DOHH2 (cell line): ENCODE results near the gene THYN1.

ENCODE experiments used
- H3F3A ChIP-seq: fragments of 200-600 bp; sonication (generic), shearing (Covaris generic); 2 replicates; pipeline ENCODE4 v1.6.0; 2016; ENCODE audit warnings: antibody characterized with exemption, mild to moderate bottlenecking; ENCODE audit not compliant: control insufficient read depth, insufficient read depth
- H3K27ac ChIP-seq: fragments of 200-600 bp; sonication (generic); 2 replicates; pipeline ENCODE4 v1.5.1; 2014; ENCODE audit warnings: low read depth, mild to moderate bottlenecking, low read length, moderate library complexity
- H3K27me3 ChIP-seq: fragments of 200-600 bp; sonication (generic); 2 replicates; pipeline ENCODE4 v1.6.1; 2014; ENCODE audit warnings: mild to moderate bottlenecking, low read length, mixed read lengths; ENCODE audit not compliant: control insufficient read depth
- H3K36me3 ChIP-seq: fragments of 200-600 bp; sonication (generic); 2 replicates; pipeline ENCODE4 v1.6.1; 2014; ENCODE audit warnings: mild to moderate bottlenecking, low read length, moderate library complexity, mixed read lengths; ENCODE audit not compliant: control insufficient read depth
- H3K4me1 ChIP-seq: fragments of 200-600 bp; sonication (generic); 2 replicates; pipeline ENCODE4 v1.6.1; 2014; ENCODE audit warnings: mild to moderate bottlenecking, low read length, mixed read lengths; ENCODE audit not compliant: control insufficient read depth
- H3K4me2 ChIP-seq: fragments of 200-600 bp; sonication (generic); 2 replicates; pipeline ENCODE4 v1.6.0; 2014; ENCODE audit warnings: mild to moderate bottlenecking, low read length, moderate library complexity
- H3K4me3 ChIP-seq: fragments of 200-600 bp; sonication (generic); 2 replicates; pipeline ENCODE4 v1.5.1; 2014; ENCODE audit warnings: mild to moderate bottlenecking, low read length, mixed read lengths
- H3K79me2 ChIP-seq: fragments of 200-600 bp; sonication (generic); 2 replicates; pipeline ENCODE4 v1.6.1; 2014; ENCODE audit warnings: mild to moderate bottlenecking, low read length, mixed read lengths; ENCODE audit not compliant: control insufficient read depth
- H3K9me2 ChIP-seq: fragments of 200-600 bp; sonication (generic); replicated peaks from 2 replicates; pipeline ENCODE4 v1.6.1; 2014; ENCODE audit warnings: mild to moderate bottlenecking, low read length, mixed read lengths; ENCODE audit not compliant: control insufficient read depth
- H3K9me3 ChIP-seq: fragments of 200-600 bp; sonication (generic); 2 replicates; pipeline ENCODE4 v1.6.1; 2014; ENCODE audit warnings: antibody characterized with exemption, low read length, mixed read lengths; ENCODE audit not compliant: control insufficient read depth, insufficient read depth
- H4K20me1 ChIP-seq: fragments of 200-600 bp; sonication (generic); 2 replicates; pipeline ENCODE4 v1.6.0; 2014; ENCODE audit warnings: low read depth, mild to moderate bottlenecking, antibody characterized with exemption, low read length, moderate library complexity; ENCODE audit not compliant: control insufficient read depth, insufficient read depth
- CTCF ChIP-seq: fragments of 200-600 bp; sonication (generic); IDR thresholded peaks from one replicate; pipeline ENCODE4 v1.5.1; 2014; ENCODE audit warnings: antibody characterized with exemption, mild to moderate bottlenecking, low read depth, low read length; ENCODE audit not compliant: poor library complexity, severe bottlenecking
- EZH2phosphoT487 ChIP-seq: fragments of 200-600 bp; sonication (generic); IDR thresholded peaks from 2 replicates; pipeline ENCODE4 v1.6.1; 2017; ENCODE audit warnings: borderline replicate concordance, mild to moderate bottlenecking, antibody characterized with exemption, low read length, moderate library complexity, mixed read lengths

THYN1 gene

GRCh38 chr11:134252346-134253187, 585 bp downstream of the THYN1 start:
- H3K36me3 ChIP-seq: peaks cover 40% of the 10 kb centered on the region
- H3K79me2 ChIP-seq: peaks cover 19% of the 10 kb centered on the region
- TF ChIP-seq EZH2phosphoT487 (no peak), CTCF (no peak)
- H4K20me1 ChIP-seq: no peaks in the 10 kb centered on the region; the same call in 1 of the 2 replicates
- no peaks in the 10 kb centered on the region for H3K27me3 ChIP-seq
- no peak overlapping the region for H3K27ac ChIP-seq
- H3K9me3 ChIP-seq: no peaks in the 10 kb centered on the region
- peak overlapping the region; percentile 82 for H3K4me3 ChIP-seq
- no peaks in the 10 kb centered on the region for H3F3A ChIP-seq
- peak overlapping the region; percentile 82 for H3K4me2 ChIP-seq
- H3K4me1 ChIP-seq: peaks cover 19% of the 10 kb centered on the region
- H3K9me2 ChIP-seq: no peaks in the 10 kb centered on the region

- Histone ChIP-seq H3K4me3 (no peak overlapping the region), H4K20me1 (no peaks in the 10 kb centered on the region; the same call in 1 of the 2 replicates), H3F3A (no peaks in the 10 kb centered on the region), H3K4me1 (peaks cover 19% of the 10 kb centered on the region), H3K27me3 (no peaks in the 10 kb centered on the region), H3K4me2 (no peak overlapping the region), H3K27ac (no peak overlapping the region), H3K79me2 (peaks cover 19% of the 10 kb centered on the region), H3K36me3 (peaks cover 45% of the 10 kb centered on the region), H3K9me2 (no peaks in the 10 kb centered on the region), H3K9me3 (no peaks in the 10 kb centered on the region)
- TF ChIP-seq EZH2phosphoT487: no peak
- TF ChIP-seq CTCF: no peak
Observed at GRCh38 chr11:134250675-134251074, 2.5 kb downstream of the THYN1 start.

- Histone ChIP-seq H3K27me3 (no peaks in the 10 kb centered on the region), H3F3A (no peaks in the 10 kb centered on the region), H3K9me2 (no peaks in the 10 kb centered on the region), H3K4me2 (no peak overlapping the region), H3K27ac (no peak overlapping the region), H3K4me3 (no peak overlapping the region), H3K79me2 (peaks cover 19% of the 10 kb centered on the region), H4K20me1 (no peaks in the 10 kb centered on the region; the same call in 1 of the 2 replicates), H3K9me3 (no peaks in the 10 kb centered on the region), H3K36me3 (peaks cover 45% of the 10 kb centered on the region), H3K4me1 (peaks cover 19% of the 10 kb centered on the region)
- TF ChIP-seq CTCF (no peak), EZH2phosphoT487 (no peak)
Observed at GRCh38 chr11:134250246-134250645, 2.9 kb downstream of the THYN1 start.
